Ascending aorta (tissue), 2 donors: ENCODE data around the gene VAT1L. TPM values are rescaled to one million over a fixed set of nuclear protein-coding genes. Genes with fewer than 3 reads are reported as not detected.

Experiments used
- DNase-seq, 2 donors: peaks; one replicate each; pipeline ENCODE4 v3.0.0-alpha.2; 2019; ENCODE audit warnings: low spot score in 2 of 2
- H3K27ac ChIP-seq, 2 donors: fragments of 200-600 bp; sonication (generic); one replicate each; pipeline ENCODE4 v1.5.1; 2016 to 2017; ENCODE audit warnings: mild to moderate bottlenecking in 1 of 2
- H3K27me3 ChIP-seq: fragments of 200-600 bp; sonication (generic); one replicate; pipeline ENCODE4 v1.5.1; 2017
- H3K36me3 ChIP-seq, 2 donors: fragments of 200-600 bp; sonication (generic); one replicate each; pipeline ENCODE4 v1.5.1; 2016
- H3K4me1 ChIP-seq, 2 donors: fragments of 200-600 bp; sonication (generic); one replicate each; pipeline ENCODE4 v1.5.1; 2016 to 2017; ENCODE audit warnings: mild to moderate bottlenecking in 1 of 2
- H3K4me3 ChIP-seq, 2 donors: fragments of 200-600 bp; sonication (generic); one replicate each; pipeline ENCODE4 v1.5.1; 2016 to 2017; ENCODE audit warnings: mild to moderate bottlenecking in 1 of 2
- H3K9me3 ChIP-seq, 2 donors: fragments of 200-600 bp; sonication (generic); one replicate each; pipeline ENCODE4 v1.5.1; 2016
- CTCF ChIP-seq, 3 experiments: fragments of 200-600 bp in 2 of 3; fragments of 450-650 bp in 1 of 3; sonication (generic) in 2 of 3; IDR thresholded peaks; one replicate each; pipeline ENCODE4 v1.5.1; 2016 to 2019; ENCODE audit warnings: antibody characterized with exemption in 3 of 3, mild to moderate bottlenecking in 1 of 3, moderate library complexity in 1 of 3
- intact Hi-C: fragments of 100-400 bp; cut with DNase I; formaldehyde crosslinking; loops from one replicate; pipeline ENCODE4 v1.15.1; 2023
- total RNA-seq: library from RNA; depleted of rRNA; stranded (reverse); fragments of >200 nt; gene quantifications from one replicate; pipeline ENCODE4 v1.1.0, GENCODE V29; 2016

The VAT1L gene
- total RNA-seq, 1 donor from 2014 or later: 12.6 TPM

GRCh38 chr16:77849646-77850258 is 61.4 kb downstream of the VAT1L start:
- intact Hi-C loops: no loop called here
- peak in 1 of 2 donors; percentile 56 for DNase-seq
- Histone ChIP-seq H3K36me3 (peaks cover 0 to 8% of the 10 kb centered on the region in 2 donors), H3K27ac (no peak overlapping the region), H3K27me3 (no peaks in the 10 kb centered on the region), H3K4me3 (no peak overlapping the region), H3K4me1 (no peaks in the 10 kb centered on the region), H3K9me3 (no peaks in the 10 kb centered on the region)
- TF ChIP-seq CTCF (IDR thresholded peaks at IDR 0.05): no peak

DNA sequence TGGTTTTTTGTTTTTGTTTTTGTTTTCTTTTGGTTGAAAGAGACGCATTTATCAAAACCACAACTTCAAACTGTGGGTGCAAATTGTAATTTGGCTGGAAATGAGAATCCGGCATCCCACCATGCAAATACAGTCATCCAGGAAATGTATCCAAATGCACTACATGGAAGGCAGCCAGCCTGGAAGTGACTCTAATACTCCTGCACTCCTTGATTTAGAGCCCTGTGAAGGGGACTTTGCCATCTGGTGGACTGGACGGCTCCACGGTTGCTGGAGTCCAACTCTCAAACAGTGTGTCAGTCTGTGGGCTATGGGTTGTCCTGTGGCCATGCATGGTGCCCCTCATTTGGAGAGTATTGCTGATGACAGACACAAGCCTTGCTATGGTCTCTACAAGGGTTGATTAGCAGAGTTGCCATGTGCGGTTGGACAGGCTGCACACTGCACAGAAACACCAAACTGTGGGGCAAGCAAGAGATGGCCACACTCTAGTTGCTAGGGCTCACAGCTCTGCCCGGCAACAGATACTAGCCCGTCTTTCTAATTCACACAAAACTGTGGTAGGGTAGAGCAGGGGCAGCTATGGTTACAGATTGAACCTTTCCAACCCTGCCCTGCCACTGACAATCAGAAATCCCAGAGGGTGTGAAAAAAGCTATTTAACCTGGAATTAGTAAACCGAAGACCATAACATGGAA is 62.4 kb downstream of the VAT1L start:
- peak in 1 of 2 donors; percentile 31 for DNase-seq
- TF ChIP-seq CTCF (IDR thresholded peaks at IDR 0.05): no peak

GRCh38 chr16:77853161-77853560 is 64.8 kb downstream of the VAT1L start:
- intact Hi-C loops: no loop called here
- no peak for TF ChIP-seq CTCF (IDR thresholded peaks at IDR 0.05)
- peak in 1 of 2 donors; percentile 3 for DNase-seq
- Histone ChIP-seq H3K27ac (no peak overlapping the region), H3K36me3 (peaks cover 0 to 1% of the 10 kb centered on the region in 2 donors), H3K4me3 (no peak overlapping the region), H3K27me3 (no peaks in the 10 kb centered on the region), H3K9me3 (no peaks in the 10 kb centered on the region), H3K4me1 (no peaks in the 10 kb centered on the region)

More for the DNA sequence above, 62.4 kb downstream of the VAT1L start:
- intact Hi-C loops: no loop called here
- H3K27me3 ChIP-seq: no peaks in the 10 kb centered on the region
- no peaks in the 10 kb centered on the region for H3K9me3 ChIP-seq
- no peak overlapping the region for H3K4me3 ChIP-seq
- peaks cover 0 to 8% of the 10 kb centered on the region in 2 donors for H3K36me3 ChIP-seq
- no peaks in the 10 kb centered on the region for H3K4me1 ChIP-seq
- H3K27ac ChIP-seq: no peak overlapping the region

- H3K36me3 ChIP-seq: no peaks in the 10 kb centered on the region
- peak in 1 of 2 donors; percentile 9 for DNase-seq
- intact Hi-C loops: no loop called here
Observed at GRCh38 chr16:77856438-77857160, 68.2 kb downstream of the VAT1L start.

GRCh38 chr16:77858060-77858459 is 69.7 kb downstream of the VAT1L start:
- Histone ChIP-seq H3K27ac (no peak overlapping the region), H3K36me3 (peaks cover 0 to 4% of the 10 kb centered on the region in 2 donors), H3K4me3 (no peak overlapping the region), H3K9me3 (no peaks in the 10 kb centered on the region), H3K4me1 (peaks cover 0 to 7% of the 10 kb centered on the region in 2 donors), H3K27me3 (no peaks in the 10 kb centered on the region)
- no peak for TF ChIP-seq CTCF (IDR thresholded peaks at IDR 0.05)
- DNase-seq: peak in 1 of 2 donors; percentile 19
- intact Hi-C loops: no loop called here

More at GRCh38 chr16:77856438-77857160, 68.2 kb downstream of the VAT1L start:
- no peak overlapping the region for H3K27ac ChIP-seq
- no peak for TF ChIP-seq CTCF (IDR thresholded peaks at IDR 0.05)
- H3K9me3 ChIP-seq: no peaks in the 10 kb centered on the region
- H3K4me3 ChIP-seq: no peak overlapping the region
- no peaks in the 10 kb centered on the region for H3K27me3 ChIP-seq
- H3K4me1 ChIP-seq: peaks cover 0 to 7% of the 10 kb centered on the region in 2 donors
